EL (cell line): ENCODE measurements around the gene NAP1L4.

Source experiments
- DNase-seq: peaks from one replicate; pipeline ENCODE4 v3.0.0-alpha.2; 2016

The NAP1L4 gene

DNA sequence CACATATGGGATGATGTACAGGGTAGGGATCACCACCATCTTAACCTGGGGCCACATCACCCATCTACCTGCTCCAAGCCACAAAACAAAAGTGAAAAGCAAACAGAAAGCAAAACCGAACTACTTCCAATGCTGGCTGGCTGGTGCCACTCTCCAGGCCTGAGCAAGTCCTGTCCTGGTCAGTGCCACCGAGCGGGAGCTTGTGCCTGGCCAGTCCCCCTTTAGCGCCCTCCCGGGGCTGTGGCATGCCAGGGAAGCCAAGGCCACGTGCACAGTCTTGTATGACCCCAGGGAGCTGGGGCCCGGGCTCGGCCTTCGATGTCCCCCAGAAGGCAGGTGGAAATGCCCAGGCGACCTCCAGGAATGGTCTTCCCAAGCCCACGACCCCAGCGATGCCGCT lies 17.9 kb upstream of the NAP1L4 start:
- DNase-seq = no peak

DNA sequence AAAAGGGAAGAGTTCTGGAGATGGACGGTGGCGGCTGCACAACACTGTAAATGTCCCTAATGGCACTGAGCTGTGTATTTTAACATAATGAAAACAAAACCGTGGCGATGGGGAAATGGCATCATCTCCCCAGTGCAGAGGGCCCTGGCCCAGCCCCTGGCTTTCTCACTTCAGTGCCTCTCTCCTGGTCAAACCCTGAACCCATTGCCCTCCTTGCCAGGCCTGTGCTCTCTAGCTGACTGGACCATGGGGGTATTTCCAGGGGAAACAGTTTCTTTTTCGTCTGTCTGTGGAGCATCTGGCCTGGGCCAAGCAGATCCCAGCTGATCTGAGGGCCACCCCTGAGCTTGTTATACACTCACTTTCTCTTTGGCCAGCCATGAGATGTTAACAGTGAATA lies 17.4 kb upstream of the NAP1L4 start:
- no peak for DNase-seq

DNA sequence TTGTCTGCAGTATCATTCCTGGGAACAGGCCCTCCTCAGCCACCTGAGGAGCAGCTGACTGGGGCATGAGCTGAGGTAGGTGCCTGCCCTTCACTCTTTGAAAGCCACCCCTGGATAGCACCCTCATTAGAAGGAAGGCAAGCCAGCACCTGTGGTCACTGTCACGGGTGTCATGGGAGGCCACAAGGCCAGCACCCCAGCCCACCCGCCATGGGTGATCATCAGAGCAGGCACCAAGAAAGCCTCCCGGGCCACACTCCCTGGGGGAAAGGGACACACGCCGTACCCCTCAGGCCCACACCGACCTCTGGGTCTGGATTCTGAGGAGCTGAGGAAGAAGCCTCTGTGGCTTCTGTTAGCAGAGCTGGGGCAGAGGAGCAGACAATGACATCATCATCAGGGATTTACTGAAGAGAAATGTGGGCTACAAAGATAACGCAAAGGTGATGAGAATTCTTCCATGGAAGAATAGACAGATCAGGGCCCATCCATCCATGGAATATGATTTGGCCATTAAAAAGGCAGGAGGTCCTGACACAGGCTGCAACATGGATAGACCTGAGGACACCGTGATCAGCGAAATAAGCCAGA lies 16.7 kb upstream of the NAP1L4 start:
- DNase-seq = no peak

DNA sequence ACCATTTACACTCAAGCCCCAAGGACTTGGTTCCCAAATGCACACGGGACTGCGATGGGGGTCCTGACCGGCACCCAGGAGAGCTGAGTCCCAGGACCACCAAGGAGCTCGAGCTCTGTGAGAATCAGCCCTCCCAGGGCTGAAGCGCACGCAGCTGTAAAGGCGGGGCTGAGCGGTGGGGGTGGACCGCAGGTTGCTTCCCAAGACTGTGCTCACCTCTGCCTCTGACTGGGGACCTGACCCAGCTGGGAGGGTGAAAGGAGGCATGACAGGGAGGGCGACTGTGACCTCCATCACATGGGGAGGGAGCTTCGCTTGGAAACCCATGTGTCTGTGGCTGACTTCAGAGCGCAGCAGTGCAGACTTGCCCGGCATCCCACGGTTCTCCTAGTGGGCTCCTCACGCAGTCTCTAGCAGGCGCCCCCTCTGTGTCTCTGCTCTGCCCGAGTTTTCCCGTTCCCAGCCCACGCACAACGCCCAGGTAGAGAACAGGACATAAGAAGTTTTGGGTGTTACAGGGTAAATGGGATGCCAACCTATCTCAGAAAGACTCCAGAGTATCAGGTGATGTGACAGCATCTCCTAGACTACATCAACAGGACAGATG lies 15.4 kb upstream of the NAP1L4 start:
- no peak for DNase-seq

DNA sequence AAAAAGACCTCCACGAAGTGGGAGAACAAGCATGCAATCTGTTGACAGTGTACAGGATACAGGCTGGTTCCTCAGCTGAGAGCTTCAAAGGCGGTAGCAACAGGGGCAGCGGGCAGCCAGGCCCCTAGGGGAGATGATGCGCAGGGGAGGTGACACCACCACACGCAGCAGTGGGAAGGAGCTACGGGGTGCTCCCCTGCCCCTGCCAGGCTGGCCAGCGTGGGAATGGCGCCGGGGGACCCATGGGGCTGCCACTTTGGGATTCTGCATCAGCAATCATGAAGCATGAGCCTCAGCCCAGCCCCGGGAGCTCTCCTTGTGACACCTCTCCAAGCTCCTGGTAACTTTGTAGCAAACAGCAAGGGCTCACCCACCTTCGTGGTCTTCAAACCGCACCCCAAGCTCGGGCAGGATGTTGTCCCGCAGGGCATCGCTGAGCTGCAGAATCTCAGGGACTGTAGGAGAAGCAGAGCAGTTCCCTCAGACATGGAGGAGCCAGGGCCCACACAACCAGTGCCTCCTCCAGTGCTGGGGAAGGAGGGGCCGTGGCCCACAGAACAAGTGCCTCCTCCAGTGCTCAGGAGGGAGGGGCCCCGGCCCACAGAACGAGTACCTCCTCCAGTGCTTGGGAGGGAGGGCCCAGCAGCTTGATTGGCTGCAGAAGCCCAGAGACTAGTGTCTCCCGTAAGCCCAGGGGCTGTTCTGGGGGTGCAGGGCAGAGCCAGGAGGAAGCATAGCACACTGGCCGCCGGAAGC lies 14.6 kb upstream of the NAP1L4 start:
- DNase-seq = no peak

DNA sequence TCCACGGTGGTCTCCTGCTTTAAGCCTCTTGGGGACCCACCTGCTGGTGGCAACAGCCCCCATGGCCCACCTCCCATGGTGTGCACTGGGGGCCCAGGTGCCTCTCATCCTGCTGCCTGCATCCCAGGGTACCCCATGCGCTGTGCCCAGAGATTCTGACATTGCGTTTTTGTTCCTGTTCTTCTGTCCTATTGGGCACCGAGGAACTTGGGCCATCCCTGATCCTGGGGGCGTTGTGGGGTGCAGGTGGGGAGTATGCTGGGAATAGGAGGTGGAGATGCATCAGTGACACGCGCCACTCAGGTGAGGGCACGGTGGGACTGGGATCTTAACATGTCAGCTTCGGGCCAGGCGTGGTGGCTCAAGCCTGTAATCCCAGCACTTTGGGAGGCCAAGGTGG lies 12.4 kb upstream of the NAP1L4 start:
- DNase-seq = no peak

DNA sequence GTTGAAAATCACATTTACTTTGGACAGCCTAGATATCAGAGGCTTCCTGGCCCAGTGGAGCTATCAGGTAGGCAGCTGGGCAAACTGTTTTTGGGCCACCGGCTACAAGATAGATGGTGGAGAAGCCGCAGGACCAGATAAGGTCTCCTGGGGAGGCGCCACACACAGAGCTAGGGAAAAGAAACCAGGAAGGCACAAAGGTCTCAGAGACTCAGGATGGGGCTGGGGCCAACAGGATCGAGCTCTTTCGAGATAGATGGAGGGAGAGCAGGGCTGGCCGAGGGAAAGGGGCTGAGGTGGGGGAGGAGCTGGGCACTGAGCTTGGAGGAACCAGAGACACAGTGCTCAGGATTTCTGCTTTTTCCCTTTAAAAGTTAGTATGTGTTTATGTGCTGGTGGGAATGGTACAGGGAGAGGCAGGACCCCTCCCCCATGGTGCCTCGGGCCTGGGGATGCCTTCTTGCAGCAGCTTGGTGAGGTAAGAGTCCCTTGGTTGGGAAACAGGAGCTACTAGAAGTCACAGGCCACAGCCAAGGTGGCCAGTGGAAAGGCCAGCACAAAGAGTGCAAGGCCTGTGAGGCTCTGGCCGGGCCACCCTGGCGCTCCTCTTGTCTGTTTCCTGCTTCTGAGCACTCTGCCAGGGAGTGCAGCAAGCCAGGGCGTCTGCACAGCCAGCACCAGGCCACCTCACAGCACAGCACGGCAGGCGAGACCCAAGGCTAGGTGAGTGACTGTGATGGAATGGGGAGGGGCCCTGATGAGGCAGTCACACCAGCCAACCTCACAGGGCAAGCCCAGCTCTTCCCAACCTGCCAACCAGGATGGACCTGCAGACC lies 11.5 kb upstream of the NAP1L4 start:
- no peak for DNase-seq

DNA sequence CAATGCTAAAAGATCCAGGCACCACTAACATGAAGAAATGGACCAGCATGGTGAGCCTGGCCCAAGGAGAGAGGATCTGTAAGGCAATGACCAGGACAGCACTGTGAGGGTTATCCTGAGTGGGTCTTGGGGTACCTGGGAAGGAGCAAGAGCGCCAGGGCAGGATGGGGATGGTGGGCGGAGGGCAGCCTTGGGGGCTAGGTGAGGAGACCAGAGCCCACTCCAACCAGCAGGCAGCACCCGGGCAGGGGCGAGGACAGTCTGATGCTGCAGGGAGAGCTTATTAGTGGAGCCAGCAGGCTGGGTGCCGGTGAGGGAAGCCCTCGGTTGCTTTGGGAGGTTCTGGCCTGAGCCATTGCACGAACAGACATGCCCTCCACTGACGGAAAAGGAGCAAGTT lies 10.7 kb upstream of the NAP1L4 start:
- DNase-seq = no peak

DNA sequence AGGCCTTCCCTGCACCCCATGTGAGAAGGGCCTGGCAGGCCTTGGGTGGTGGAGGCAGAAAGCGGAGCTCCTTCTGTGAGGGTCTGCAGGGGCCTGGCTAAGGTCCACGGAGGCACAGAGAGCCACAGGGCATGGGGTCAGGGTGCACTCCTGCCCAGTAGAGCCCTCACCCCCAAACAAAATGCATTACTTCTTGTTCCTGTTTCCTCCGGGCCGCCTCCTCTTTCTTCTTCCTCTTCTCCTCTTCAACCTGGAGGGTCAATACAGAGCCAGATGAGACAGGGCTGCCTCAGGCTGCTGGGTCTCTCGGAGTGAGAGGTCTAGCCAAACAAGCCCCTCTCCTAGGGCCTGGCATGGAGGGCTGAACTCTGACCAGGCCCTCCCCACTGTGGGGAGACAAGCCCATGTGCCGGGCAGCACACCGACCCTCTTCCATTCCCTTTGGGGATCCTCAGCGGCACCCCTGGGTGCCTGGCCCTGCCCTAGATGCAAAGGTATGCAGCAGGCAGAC lies 10.3 kb upstream of the NAP1L4 start:
- no peak for DNase-seq

DNA sequence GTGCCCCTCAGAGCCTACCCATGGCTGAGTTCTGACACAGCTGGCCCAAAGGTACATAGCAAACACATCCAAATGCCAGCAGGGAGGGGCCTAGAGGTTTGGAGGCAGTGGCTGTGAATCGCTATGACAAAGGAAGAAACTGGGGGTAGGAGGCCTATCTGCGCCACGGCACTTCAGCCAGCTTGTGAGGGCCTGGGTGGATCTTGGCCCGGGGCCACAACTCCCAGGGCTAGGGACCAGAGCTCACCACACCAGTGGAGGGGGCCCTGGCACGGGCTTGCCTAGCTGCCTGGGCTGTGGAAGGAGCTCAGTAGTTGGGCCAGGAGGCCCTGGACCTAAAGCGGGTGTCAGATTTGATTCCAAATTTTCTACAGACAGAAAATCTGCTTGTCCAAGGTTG lies 9.4 kb upstream of the NAP1L4 start:
- DNase-seq = no peak

DNA sequence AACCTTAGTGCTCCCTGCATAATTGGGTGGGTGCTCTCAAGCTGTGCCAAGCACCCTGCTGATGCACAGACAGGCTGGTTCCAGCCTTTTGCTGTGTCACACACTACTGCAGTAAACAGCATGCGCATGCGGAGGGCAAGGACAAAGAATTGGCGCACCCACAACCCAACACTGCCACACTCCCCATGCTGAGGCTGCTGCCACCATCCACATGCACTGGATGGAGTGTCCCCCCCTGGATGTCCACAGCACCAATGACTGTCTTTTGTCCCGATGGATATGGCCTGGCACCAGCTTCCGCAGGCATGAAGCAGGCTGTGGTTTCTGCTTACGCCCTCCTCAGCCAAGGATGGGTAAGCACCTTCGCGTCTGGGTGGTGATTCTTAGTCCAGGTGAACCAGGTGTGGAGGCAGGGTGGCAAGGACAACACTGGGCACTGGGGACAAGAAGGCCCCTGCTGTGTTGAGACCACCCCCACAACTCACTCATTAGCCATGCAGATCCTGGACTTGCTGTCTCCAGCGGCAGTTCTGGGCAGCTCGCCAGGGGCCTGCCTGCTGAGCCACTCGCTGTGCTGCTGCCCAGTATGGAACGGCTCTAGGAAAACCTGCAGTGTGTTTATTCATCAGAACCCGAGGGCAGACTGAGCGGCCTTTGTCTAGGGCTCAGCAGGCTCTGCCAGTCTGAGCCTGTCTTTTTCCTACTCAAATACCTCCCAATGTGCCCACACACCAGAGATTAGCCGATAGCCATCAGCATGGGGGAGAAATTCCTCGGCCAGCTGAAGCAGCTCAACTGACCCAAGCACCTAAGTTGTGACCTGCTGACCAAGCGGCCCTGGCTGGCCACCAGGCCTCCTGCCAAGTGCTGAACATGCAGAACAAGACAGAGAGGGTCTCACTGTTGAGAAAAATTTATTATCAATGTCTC lies 8.2 kb upstream of the NAP1L4 start:
- DNase-seq = peak; percentile 47

DNA sequence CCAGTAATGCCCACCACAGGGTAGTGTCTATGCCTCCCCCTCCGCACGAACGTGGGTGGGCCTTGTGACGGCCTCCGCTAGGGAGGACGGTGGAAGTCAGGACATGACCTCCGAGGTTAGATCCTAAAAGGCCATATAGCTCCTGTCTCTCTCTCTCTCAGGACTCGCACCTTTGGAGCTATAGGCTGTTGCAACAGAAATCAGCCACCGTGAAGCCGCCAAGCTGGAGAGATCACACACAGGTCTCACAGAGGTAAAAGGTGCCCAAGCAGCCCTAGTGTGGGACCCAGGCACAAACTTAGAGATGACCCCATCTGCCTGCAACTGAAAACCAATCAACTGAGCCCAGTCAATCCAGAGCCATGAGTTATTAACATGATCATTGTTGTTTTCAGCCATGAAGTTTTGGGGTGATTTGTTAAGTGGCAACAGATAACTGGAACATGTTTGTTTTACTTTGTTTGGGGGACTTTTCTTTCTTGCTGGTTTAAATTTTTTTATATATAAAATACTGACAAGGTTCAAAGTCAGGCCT lies 7.4 kb upstream of the NAP1L4 start:
- DNase-seq = no peak

DNA sequence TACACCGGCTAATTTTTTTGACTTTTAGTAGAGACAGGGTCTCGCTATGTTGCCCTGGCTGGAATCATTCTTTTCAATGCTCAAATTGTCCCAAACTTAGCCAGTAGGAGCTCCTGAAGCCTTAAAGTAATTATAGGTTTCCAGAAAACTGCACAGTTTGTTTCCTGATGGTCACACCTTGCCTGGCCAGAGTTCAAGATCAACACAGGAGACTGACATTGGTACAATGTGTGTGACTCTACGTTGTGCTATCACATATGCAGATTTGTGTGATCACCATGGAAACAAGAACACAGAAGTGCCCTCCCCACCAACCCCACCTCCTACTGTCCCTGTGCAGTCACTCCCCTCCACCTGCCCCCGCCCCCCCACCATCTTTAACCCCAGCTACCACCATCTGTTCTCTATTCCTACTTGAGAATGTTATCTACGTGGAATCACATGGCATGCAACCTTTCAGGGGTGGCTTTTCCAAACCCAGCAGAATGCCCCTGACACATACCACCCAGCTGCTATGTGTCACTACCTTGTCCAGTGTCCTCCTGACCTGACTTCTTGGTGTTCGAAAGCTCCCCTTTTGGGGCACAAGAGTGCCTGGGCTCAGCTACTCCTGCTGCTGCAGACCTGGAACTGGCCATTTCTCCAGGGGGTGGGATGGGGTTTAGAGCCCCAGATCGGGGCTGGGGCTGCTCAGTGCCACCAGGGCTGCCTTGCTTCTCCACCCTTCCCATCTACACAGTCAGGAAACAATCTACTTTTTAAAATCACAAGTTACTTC lies 6.1 kb upstream of the NAP1L4 start:
- DNase-seq = no peak

DNA sequence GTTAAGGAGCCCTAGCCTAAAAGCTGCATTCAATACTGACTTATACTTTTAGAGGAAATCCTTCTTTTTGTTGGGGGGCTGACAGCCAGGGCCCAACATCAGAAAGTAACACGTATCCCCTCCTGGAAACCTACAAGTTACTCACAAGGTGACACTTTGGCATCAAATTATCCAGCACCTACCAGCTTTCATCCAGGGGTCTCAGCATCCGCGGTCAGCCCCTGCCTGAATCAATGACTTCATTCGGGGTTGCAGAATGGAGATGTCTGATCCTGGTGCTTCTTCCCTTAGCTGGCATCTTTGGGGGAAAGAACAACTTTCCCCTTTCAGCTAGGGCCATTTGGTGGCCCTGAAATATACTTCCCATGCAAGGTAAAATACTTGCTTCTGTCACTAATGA lies 5.3 kb upstream of the NAP1L4 start:
- DNase-seq = no peak

DNA sequence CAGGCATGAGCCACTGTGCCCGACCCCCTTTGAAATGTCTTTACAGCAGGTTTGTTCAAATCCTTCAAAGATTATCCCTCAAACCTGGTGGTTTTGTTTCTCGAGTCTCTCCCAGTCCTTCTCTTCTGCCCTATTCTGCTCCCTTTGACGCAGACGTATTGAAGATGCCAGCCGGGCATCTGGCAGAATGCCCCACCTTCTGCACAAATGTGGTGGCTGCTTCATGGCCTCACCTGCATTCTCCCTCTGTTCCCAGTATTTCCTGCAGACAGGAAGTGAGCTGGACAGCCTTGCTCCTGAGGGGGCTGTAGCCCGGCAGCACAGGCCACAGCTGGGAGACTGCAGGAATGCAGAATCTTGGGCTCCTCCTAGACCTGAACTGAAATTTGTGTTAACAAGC lies 4.8 kb upstream of the NAP1L4 start:
- no peak for DNase-seq

DNA sequence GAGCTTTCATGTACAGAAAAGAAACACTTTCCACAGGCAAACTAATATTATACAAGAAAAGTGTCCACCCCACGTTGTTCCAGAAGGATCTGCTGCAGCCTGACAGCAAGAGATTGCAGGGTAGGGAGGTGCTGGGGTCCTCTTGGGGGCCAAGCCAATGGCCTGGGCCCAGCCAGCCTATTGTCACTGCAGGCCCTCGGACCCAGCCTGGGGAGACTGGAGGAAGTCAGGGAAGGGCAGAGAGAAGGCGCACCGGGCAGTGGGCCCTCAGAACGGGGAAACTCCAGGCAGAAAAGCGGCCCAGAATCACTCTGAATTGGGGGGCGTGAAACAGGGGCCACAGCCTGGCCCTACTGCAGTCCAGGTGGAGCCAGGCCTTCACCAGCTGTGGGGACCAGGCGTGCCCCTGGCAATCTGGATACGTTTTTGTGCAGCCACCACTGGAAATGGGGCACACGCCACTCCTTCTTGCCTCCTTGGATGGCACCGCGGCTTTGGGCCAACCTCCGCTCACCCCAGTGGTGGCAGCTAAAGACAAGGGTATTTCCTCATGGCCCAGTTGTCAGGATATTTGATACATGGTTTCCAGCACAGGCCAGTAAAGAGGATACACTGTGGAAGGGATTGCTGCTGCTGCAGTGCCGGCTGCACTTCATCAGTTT lies 3.9 kb upstream of the NAP1L4 start:
- DNase-seq = no peak

DNA sequence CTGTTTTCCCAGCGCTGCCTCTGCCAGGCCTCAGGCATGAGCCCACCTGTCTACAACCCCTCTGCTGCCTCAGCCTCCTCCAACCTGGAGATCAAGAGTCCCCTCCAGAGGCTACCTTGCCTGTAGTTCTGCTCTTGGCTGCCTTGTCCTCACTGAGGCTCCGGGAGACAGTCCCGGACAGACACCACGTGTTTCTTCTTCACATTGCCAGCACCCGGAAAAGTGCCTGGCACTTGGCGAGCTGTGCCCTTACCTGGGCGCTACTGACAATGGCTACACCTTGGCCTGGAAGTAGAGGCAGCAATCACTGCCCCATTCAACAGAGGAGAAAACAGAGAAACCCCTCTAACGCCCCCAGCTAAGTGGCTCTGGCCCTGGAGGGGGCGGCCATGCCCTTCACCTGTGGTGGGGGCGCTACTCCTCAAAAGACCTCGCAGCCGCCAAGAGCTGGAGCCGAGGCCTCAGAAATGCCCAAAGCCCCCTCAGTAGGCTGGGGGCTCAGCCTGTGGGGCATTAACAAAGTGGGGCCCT lies 3.0 kb upstream of the NAP1L4 start:
- DNase-seq = no peak

DNA sequence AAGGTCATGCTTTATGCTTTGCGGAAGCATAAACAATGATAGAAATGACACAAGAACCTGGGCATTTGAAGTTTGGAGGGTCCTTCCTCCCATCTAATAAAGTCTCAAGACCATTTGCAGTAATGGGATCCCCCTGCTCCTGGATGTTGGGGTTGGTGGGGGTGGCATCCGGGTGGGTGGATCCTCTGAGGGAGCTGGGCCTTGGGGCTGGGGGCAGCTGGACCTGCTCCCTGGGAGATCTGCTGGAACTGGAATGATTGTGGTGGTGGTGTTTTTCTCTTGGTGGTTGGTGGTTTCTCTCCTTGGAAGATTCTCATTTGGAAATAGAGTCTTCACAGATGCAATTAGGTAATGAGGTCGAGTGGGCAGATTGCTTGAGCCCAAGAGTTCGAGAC lies 2.2 kb upstream of the NAP1L4 start:
- no peak for DNase-seq

DNA sequence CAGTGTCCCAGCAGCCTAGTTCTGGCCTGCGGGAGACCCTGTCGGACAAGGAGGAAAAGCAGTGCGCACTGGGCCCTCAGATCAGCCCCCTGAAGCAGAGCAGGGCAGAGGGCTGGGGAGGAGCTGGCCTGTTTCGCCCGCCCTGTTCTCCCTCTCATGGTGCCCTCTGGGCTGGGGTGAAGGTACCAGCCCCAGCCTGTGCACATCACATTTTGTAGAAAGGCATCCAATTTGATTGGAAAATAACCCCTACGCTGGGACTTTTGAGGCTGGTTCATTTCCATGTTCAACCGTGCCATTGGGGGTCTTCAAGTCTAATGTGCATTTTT lies 832 bp upstream of the NAP1L4 start:
- no peak for DNase-seq

DNA sequence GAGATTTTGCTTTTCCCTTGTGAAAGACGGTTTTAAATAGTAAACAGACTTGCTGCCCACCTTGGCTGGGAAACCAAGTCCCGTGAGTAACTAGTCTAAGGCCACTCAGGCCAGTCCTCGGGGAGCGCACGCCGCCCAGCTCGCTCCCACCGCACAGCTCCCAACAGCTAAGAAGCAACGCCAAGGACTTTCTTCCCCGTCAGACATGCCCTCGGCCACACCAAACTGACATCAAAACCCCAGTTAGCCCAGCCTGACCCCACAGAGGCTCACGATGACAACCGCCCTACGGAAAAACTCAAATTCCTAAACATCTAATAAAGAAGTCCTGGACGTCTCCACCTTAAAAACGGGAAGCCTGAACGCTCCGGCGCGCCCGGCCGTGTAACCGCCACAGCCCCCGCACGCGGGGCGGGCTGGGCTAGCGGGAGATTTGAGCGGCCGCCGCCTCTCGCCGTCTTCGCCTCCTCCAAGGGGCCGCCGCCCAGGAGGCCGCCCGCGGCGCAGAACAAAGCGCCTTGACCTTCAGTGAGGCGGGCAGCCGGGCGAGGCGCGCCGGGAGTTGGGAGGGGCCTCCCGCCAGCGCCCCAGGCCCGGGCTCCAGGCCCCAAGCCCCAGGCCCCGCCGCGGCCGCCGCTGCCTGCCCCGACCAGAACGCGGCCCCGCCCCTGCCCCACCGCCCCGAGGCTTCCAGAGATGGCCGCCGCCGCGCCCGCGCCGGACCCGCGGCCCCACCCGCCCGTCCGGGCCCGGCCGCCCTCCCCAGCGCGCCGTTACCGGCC lies 486 bp downstream of the NAP1L4 start:
- DNase-seq = no peak
